Breast epithelium (tissue), 4 donors: ENCODE results near the gene FNDC11. TPM values are rescaled to one million over a fixed set of nuclear protein-coding genes. Genes with fewer than 3 reads are reported as not detected.

Source experiments
- DNase-seq, 2 donors: peaks; one replicate each; pipeline ENCODE4 v3.0.0-alpha.2; 2019; ENCODE audit warnings: low spot score in 2 of 2
- H3K27ac ChIP-seq, 2 donors: fragments of 200-600 bp; sonication (generic) in 1 of 2; one replicate each; pipeline ENCODE4 v1.5.1; 2016 to 2019; ENCODE audit warnings: mild to moderate bottlenecking in 1 of 2
- H3K27me3 ChIP-seq, 2 donors: fragments of 200-600 bp; sonication (generic) in 1 of 2; one replicate each; pipeline versions ENCODE4 v1.5.1 to v1.6.0; 2017 to 2019; ENCODE audit warnings: control low read depth in 1 of 2, mild to moderate bottlenecking in 1 of 2
- H3K36me3 ChIP-seq: fragments of 200-600 bp; one replicate; pipeline ENCODE4 v1.5.1; 2019
- H3K4me1 ChIP-seq, 2 donors: fragments of 200-600 bp; sonication (generic); one replicate each; pipeline ENCODE4 v1.5.1; 2016 to 2019; ENCODE audit warnings: control low read depth in 1 of 2
- H3K4me3 ChIP-seq, 3 donors: fragments of 200-600 bp; sonication (generic); 1 replicate in 2 of 3; 2 replicates in 1 of 3; pipeline ENCODE4 v1.5.1; 2016 to 2019; ENCODE audit warnings: mild to moderate bottlenecking in 3 of 3, moderate library complexity in 2 of 3
- H3K9me3 ChIP-seq, 2 donors: fragments of 200-600 bp; sonication (generic) in 1 of 2; one replicate each; pipeline ENCODE4 v1.5.1; 2016 to 2019; ENCODE audit warnings: control low read depth in 1 of 2
- CTCF ChIP-seq, 3 donors: fragments of 450-650 bp; IDR thresholded peaks; one replicate each; pipeline ENCODE4 v1.5.1; 2016 to 2017; ENCODE audit warnings: antibody characterized with exemption in 3 of 3, mild to moderate bottlenecking in 3 of 3, moderate library complexity in 3 of 3
- POLR2A ChIP-seq: fragments of 450-650 bp; IDR thresholded peaks from one replicate; pipeline ENCODE4 v1.6.1; 2016; ENCODE audit warnings: antibody characterized with exemption, mild to moderate bottlenecking, moderate library complexity
- POLR2AphosphoS5 ChIP-seq, 3 donors: sonication (generic); formaldehyde crosslinking; IDR thresholded peaks; one replicate each; pipeline ENCODE4 v1.6.1; 2017; ENCODE audit warnings: antibody characterized with exemption in 3 of 3
- intact Hi-C: fragments of 100-400 bp; cut with DNase I; formaldehyde crosslinking; loops from one replicate; pipeline ENCODE4 v1.15.1; 2023; ENCODE audit warnings: low total_unique reads
- total RNA-seq, 3 donors: library from RNA; depleted of rRNA; stranded (reverse); fragments of >200 nt; gene quantifications; one replicate each; pipeline ENCODE4 v1.1.0, GENCODE V29; 2016

FNDC11 gene
- total RNA-seq, 3 donors from 2014 or later = 0.29 to 0.33 (median 0.32) TPM

- no peak for DNase-seq
- Histone ChIP-seq H3K4me3 (no peak overlapping the region), H3K4me1 (no peaks in the 10 kb centered on the region), H3K27me3 (peaks cover 0 to 25% of the 10 kb centered on the region in 2 donors), H3K9me3 (no peaks in the 10 kb centered on the region), H3K27ac (no peak overlapping the region), H3K36me3 (no peaks in the 10 kb centered on the region)
- TF ChIP-seq CTCF (IDR thresholded peaks at IDR 0.05) = no peak
- no peak for TF ChIP-seq POLR2AphosphoS5 (IDR thresholded peaks at IDR 0.05)
- no peak for TF ChIP-seq POLR2A
- intact Hi-C loops = no loop called here
Observed at GRCh38 chr20:63546956-63547724, 6.8 kb upstream of the FNDC11 start.

- intact Hi-C loops = no loop called here
- H3K27me3 ChIP-seq = peaks cover 0 to 25% of the 10 kb centered on the region in 2 donors
Observed at GRCh38 chr20:63547725-63548480, 6.1 kb upstream of the FNDC11 start, which contains the start of gene SRMS. TSS of gene SRMS (minus strand) at chr20:63547749. CDS start at chr20:63547463, 286 bp downstream.

GRCh38 chr20:63548542-63548941 is 5.4 kb upstream of the FNDC11 start:
- Histone ChIP-seq H3K27me3 (peaks cover 0 to 25% of the 10 kb centered on the region in 2 donors), H3K27ac (no peak overlapping the region)

More at GRCh38 chr20:63547725-63548480, 6.1 kb upstream of the FNDC11 start, which contains the start of gene SRMS:
- no peaks in the 10 kb centered on the region for H3K9me3 ChIP-seq
- no peak for DNase-seq
- TF ChIP-seq CTCF (IDR thresholded peaks at IDR 0.05) (no peak), POLR2A (no peak), POLR2AphosphoS5 (IDR thresholded peaks at IDR 0.05) (no peak)
- H3K27ac ChIP-seq = no peak within 1 kb of the TSS
- no peaks in the 10 kb centered on the region for H3K4me1 ChIP-seq
- H3K36me3 ChIP-seq = no peaks in the 10 kb centered on the region
- H3K4me3 ChIP-seq = no peak within 1 kb of the TSS

GRCh38 chr20:63549019-63549418 is 4.9 kb upstream of the FNDC11 start:
- H3K4me1 ChIP-seq = peaks cover 0 to 2% of the 10 kb centered on the region in 2 donors
- H3K36me3 ChIP-seq = no peaks in the 10 kb centered on the region
- no peak overlapping the region for H3K4me3 ChIP-seq
- H3K27ac ChIP-seq = no peak overlapping the region
- no peak for TF ChIP-seq CTCF (IDR thresholded peaks at IDR 0.05)
- TF ChIP-seq POLR2A = no peak
- TF ChIP-seq POLR2AphosphoS5 (IDR thresholded peaks at IDR 0.05) = no peak
- peaks cover 0 to 25% of the 10 kb centered on the region in 2 donors for H3K27me3 ChIP-seq
- intact Hi-C loops = no loop called here
- no peak for DNase-seq
- no peaks in the 10 kb centered on the region for H3K9me3 ChIP-seq

More at GRCh38 chr20:63548542-63548941, 5.4 kb upstream of the FNDC11 start:
- DNase-seq = no peak
- no peak for TF ChIP-seq CTCF (IDR thresholded peaks at IDR 0.05)
- TF ChIP-seq POLR2A = no peak
- TF ChIP-seq POLR2AphosphoS5 (IDR thresholded peaks at IDR 0.05) = no peak
- Histone ChIP-seq H3K4me1 (no peaks in the 10 kb centered on the region), H3K9me3 (no peaks in the 10 kb centered on the region), H3K4me3 (no peak overlapping the region), H3K36me3 (no peaks in the 10 kb centered on the region)
- intact Hi-C loops = no loop called here
